CD4-positive, CD25-positive, alpha-beta regulatory T cell (primary cell): ENCODE data around the gene CYTH3. TPM values are rescaled to one million over a fixed set of nuclear protein-coding genes. Genes with fewer than 3 reads are reported as not detected.
A peak's percentile ranks its signal among the peaks of the same experiment; 100 is the strongest.
"Not testable (repeated sequence)": the region's sequence is repeated elsewhere in the genome, so short reads cannot be mapped to it uniquely, and the experiment has no call there.

Source experiments
- ATAC-seq, 2 donors: fragments of 150-1000 bp; cut with Tn5 transposase; one replicate each; pipeline ENCODE4 v1.10.0; 2021; ENCODE audit warnings: low read depth in 2 of 2, moderate number of reproducible peaks in 2 of 2, moderate library complexity in 1 of 2
- DNase-seq, 3 donors: peaks; one replicate each; pipeline versions ENCODE4 v3.0.0 to v3.0.0-alpha.2; 2012 to 2022; ENCODE audit warnings: mixed read lengths in 1 of 3
- H3K27ac ChIP-seq: one replicate; pipeline ENCODE4 v1.7.0; 2013; ENCODE audit warnings: mild to moderate bottlenecking, low read length; ENCODE audit not compliant: insufficient read depth, poor library complexity, severe bottlenecking
- H3K27me3 ChIP-seq: one replicate; pipeline ENCODE4 v1.7.0; 2013; ENCODE audit warnings: low read length; ENCODE audit not compliant: control insufficient read depth, insufficient read depth
- H3K36me3 ChIP-seq: one replicate; pipeline ENCODE4 v1.7.0; 2013; ENCODE audit warnings: mild to moderate bottlenecking, low read length, moderate library complexity; ENCODE audit not compliant: control insufficient read depth, insufficient read depth
- H3K4me1 ChIP-seq: 2 replicates; pipeline ENCODE4 v1.7.0; 2013; ENCODE audit warnings: mild to moderate bottlenecking, low read length; ENCODE audit not compliant: insufficient read depth, control insufficient read depth, poor library complexity, severe bottlenecking
- H3K4me3 ChIP-seq: one replicate; pipeline ENCODE4 v1.7.0; 2013; ENCODE audit warnings: low read depth, mild to moderate bottlenecking, low read length, moderate library complexity
- H3K9me3 ChIP-seq, 2 experiments: 1 replicate in 1 of 2; 2 replicates in 1 of 2; pipeline ENCODE4 v1.7.0; 2013; ENCODE audit warnings: low read length in 2 of 2, mild to moderate bottlenecking in 1 of 2, moderate library complexity in 1 of 2; ENCODE audit not compliant: control insufficient read depth in 2 of 2
- H3K27ac Mint-ChIP-seq, 3 donors: one replicate each; pipeline ENCODE4 v1.8.0; 2020 to 2022; ENCODE audit warnings: mild to moderate bottlenecking in 3 of 3, mixed read lengths in 3 of 3, moderate library complexity in 2 of 3
- H3K27me3 Mint-ChIP-seq: one replicate; pipeline ENCODE4 v1.8.0; 2022; ENCODE audit warnings: mild to moderate bottlenecking, mixed read lengths
- H3K36me3 Mint-ChIP-seq: one replicate; pipeline ENCODE4 v1.8.0; 2020; ENCODE audit warnings: mixed read lengths
- H3K4me1 Mint-ChIP-seq, 4 donors: one replicate each; pipeline ENCODE4 v1.8.0; 2020 to 2022; ENCODE audit warnings: mixed read lengths in 4 of 4, mild to moderate bottlenecking in 1 of 4
- H3K4me3 Mint-ChIP-seq, 4 donors: one replicate each; pipeline ENCODE4 v1.8.0; 2020 to 2022; ENCODE audit warnings: mild to moderate bottlenecking in 4 of 4, mixed read lengths in 4 of 4, moderate library complexity in 3 of 4
- H3K9me3 Mint-ChIP-seq, 7 donors: one replicate each; pipeline ENCODE4 v1.8.0; 2020 to 2022; ENCODE audit warnings: mixed read lengths in 7 of 7, mild to moderate bottlenecking in 3 of 7, moderate library complexity in 2 of 7
- polyA plus RNA-seq, 4 donors: library from polyadenylated mRNA; unstranded; fragments of 300-500 nt; fragmentation: Illumina TruSeq; gene quantifications; one replicate each; pipeline ENCODE4 v1.2.3, GENCODE V29; 2021
- total RNA-seq: library from RNA; stranded (reverse); gene quantifications from one replicate; pipeline ENCODE4 v1.2.3, GENCODE V29; 2022

Gene CYTH3
- total and polyA plus RNA-seq, 5 donors from 2014 or later = 1.4 to 14.3 (median 3.8) TPM

GRCh38 chr7:6290319-6290741, 17.9 kb upstream of the CYTH3 start:
- ATAC-seq = no peak
- H3K4me3 Mint-ChIP-seq = no peak overlapping the region
- peaks cover 0 to 2% (median 0%) of the 10 kb centered on the region in 7 donors for H3K9me3 Mint-ChIP-seq

DNA sequence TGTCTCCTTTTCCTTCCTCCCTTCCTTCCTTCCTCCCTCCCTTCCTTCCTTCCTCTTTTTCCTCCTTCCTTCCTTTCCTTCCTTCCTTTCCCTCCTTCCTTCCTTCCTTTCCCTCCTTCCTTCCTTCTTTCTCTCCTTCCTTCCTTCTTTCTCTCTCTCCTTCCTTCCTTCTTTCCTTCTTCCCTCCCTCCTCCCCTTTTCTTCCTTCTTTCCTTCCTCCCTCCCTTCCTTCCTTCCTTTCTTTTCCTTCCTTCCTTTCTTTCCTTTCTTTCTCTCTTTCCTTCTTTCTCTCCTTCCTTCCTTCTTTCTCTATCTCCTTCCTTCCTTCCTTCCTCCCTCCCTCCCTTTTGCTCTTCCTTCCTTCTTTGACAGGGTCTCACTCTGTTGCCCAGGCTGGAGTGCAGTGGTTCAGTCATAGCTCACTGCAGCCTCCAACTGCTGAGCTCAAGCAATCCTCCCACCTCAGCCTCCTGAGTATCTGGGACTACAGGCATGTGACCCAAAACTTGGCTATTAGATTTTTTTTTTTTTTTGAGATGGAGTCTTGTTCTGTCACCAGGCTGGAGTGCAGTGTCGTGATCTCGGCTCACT, 15.9 kb upstream of the CYTH3 start:
- peaks cover 0 to 3% (median 0%) of the 10 kb centered on the region in 7 donors for H3K9me3 Mint-ChIP-seq
- no peaks in the 10 kb centered on the region for H3K27me3 ChIP-seq
- H3K36me3 ChIP-seq = no peaks in the 10 kb centered on the region
- no peak overlapping the region for H3K4me3 ChIP-seq
- no peak overlapping the region for H3K4me3 Mint-ChIP-seq
- no peak overlapping the region for H3K27ac Mint-ChIP-seq
- no peaks in the 10 kb centered on the region for H3K36me3 Mint-ChIP-seq
- H3K9me3 ChIP-seq = no peaks in the 10 kb centered on the region
- no peaks in the 10 kb centered on the region for H3K27me3 Mint-ChIP-seq
- DNase-seq (no peak), ATAC-seq (no peak)
- peaks cover 0 to 8% (median 2%) of the 10 kb centered on the region in 4 donors for H3K4me1 Mint-ChIP-seq
- H3K27ac ChIP-seq = no peak overlapping the region
- no peaks in the 10 kb centered on the region for H3K4me1 ChIP-seq

More at GRCh38 chr7:6290319-6290741, 17.9 kb upstream of the CYTH3 start:
- DNase-seq = no peak
- Histone ChIP-seq H3K27me3 (no peaks in the 10 kb centered on the region), H3K4me1 (no peaks in the 10 kb centered on the region), H3K27ac (no peak overlapping the region), H3K36me3 (no peaks in the 10 kb centered on the region), H3K4me3 (no peak overlapping the region), H3K9me3 (no peaks in the 10 kb centered on the region)
- Mint-ChIP-seq H3K27me3 (no peaks in the 10 kb centered on the region), H3K4me1 (no peaks in the 10 kb centered on the region), H3K36me3 (no peaks in the 10 kb centered on the region), H3K27ac (no peak overlapping the region)

- Mint-ChIP-seq H3K36me3 (no peaks in the 10 kb centered on the region), H3K9me3 (peaks cover 0 to 3% (median 0%) of the 10 kb centered on the region in 7 donors), H3K4me3 (no peak overlapping the region), H3K27ac (no peak overlapping the region), H3K27me3 (no peaks in the 10 kb centered on the region), H3K4me1 (peaks cover 0 to 8% (median 2%) of the 10 kb centered on the region in 4 donors)
- no peaks in the 10 kb centered on the region for H3K4me1 ChIP-seq
- ATAC-seq (no peak), DNase-seq (no peak)
- H3K36me3 ChIP-seq = no peaks in the 10 kb centered on the region
- H3K4me3 ChIP-seq = no peak overlapping the region
- no peaks in the 10 kb centered on the region for H3K27me3 ChIP-seq
- H3K9me3 ChIP-seq = no peaks in the 10 kb centered on the region
- no peak overlapping the region for H3K27ac ChIP-seq
These were observed 14.1 kb upstream of the CYTH3 start for GRCh38 chr7:6286486-6286885.

DNA sequence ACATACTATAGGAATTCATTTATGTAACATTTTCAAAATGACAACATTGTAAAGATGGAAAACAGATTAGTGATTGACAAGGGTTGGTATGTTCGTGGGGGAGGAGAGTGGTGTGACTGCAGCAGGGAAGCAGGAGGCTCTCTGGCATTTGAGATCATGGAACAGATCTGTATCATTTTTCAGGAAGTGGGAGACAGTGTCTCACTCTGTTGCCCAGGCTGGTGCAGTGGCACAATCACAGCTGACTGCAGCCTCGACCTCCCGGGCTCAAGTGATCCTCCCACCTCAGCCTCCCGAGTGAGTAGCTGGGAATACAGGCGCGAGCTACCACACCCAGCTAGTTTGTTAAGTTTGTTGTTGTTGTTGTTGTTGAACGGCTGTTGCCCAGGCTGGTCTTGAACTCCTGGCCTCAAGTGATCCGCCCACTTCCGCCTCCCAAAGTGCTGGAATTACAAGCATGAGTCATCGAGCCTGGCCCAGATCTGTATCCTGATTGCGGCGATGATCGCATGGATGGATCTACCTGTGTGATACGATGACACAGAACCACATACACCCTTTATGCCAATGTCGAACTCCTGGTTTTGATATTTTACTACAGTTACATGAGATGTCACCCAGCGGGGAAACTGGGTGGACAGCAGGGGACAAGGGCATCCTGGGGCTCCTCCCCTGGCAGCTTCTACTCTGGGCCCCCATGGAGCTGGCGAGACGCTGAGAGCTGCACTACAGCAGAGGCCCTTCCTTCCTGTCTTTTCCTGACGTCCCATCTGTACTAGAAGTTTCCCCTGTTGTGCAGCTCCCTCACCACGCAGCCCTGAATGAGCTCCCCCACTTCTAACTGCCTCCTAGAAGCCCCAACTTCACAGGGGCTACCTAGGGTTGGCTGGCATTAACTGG, 12.3 kb upstream of the CYTH3 start:
- ATAC-seq (no peak), DNase-seq (no peak)
- Mint-ChIP-seq H3K36me3 (no peaks in the 10 kb centered on the region), H3K9me3 (peaks cover 0 to 3% (median 0%) of the 10 kb centered on the region in 7 donors), H3K27me3 (no peaks in the 10 kb centered on the region), H3K4me1 (peaks cover 0 to 8% (median 2%) of the 10 kb centered on the region in 4 donors), H3K27ac (peak overlapping the region in 2 of 3 donors; percentile 7 to 40), H3K4me3 (no peak overlapping the region)
- Histone ChIP-seq H3K27ac (no peak overlapping the region), H3K4me1 (no peaks in the 10 kb centered on the region), H3K36me3 (no peaks in the 10 kb centered on the region), H3K27me3 (no peaks in the 10 kb centered on the region), H3K9me3 (no peaks in the 10 kb centered on the region), H3K4me3 (no peak overlapping the region)

- Histone ChIP-seq H3K4me1 (no peaks in the 10 kb centered on the region), H3K9me3 (no peaks in the 10 kb centered on the region), H3K36me3 (no peaks in the 10 kb centered on the region), H3K27ac (no peak overlapping the region), H3K4me3 (no peak overlapping the region), H3K27me3 (no peaks in the 10 kb centered on the region)
- no peaks in the 10 kb centered on the region for H3K27me3 Mint-ChIP-seq
- ATAC-seq = no peak
- no peaks in the 10 kb centered on the region for H3K36me3 Mint-ChIP-seq
- H3K9me3 Mint-ChIP-seq = peaks cover 0 to 1% (median 0%) of the 10 kb centered on the region in 7 donors
- peak overlapping the region in 1 of 3 donors; percentile 7 for H3K27ac Mint-ChIP-seq
- no peak for DNase-seq
- H3K4me1 Mint-ChIP-seq = peaks cover 0 to 8% (median 2%) of the 10 kb centered on the region in 4 donors
- H3K4me3 Mint-ChIP-seq = no peak overlapping the region
These were observed 11.6 kb upstream of the CYTH3 start for GRCh38 chr7:6284055-6284400.

DNA sequence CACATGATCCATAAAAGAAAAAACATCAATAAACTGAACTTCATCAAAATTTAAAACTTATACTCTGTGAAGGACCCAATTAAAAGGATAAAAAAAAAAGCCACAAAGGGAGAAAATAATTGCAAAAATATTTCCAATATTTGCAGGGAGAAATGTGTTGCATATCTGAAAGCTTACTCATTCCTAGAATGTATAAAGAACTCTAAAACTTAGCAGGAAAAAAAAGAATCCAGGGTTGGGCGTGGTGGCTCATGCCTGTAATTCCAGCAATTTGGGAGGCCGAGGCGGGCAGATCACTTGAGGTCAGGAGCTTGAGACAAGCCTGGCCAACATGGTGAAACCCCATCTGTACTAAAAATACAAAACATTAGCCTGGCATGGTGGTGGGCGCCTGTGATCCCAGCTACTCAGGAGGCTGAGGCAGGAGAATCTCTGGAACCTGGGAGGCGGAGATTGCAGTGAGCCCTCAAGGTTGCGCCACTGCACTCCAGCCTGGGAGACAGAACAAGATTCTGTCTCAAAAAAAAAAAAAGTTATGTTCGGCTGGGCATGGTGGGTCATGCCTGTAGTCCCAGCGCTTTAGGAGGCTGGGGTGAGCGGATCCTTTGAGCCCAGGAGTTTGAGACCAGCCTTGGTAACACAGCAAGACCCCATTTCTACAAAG, 11.1 kb upstream of the CYTH3 start:
- ATAC-seq, DNase-seq, H3K4me1 Mint-ChIP-seq, H3K36me3 Mint-ChIP-seq, H3K27me3 Mint-ChIP-seq, H3K4me3 ChIP-seq, H3K27ac ChIP-seq, H3K4me1 ChIP-seq, H3K9me3 ChIP-seq, H3K4me3 Mint-ChIP-seq, H3K27me3 ChIP-seq, H3K36me3 ChIP-seq, H3K27ac Mint-ChIP-seq, H3K9me3 Mint-ChIP-seq: not testable (repeated sequence)

GRCh38 chr7:6279937-6280336, 7.5 kb upstream of the CYTH3 start:
- no peaks in the 10 kb centered on the region for H3K27me3 ChIP-seq

More at GRCh38 chr7:6279937-6280336, 7.5 kb upstream of the CYTH3 start:
- Histone ChIP-seq H3K9me3 (no peaks in the 10 kb centered on the region), H3K4me1 (no peaks in the 10 kb centered on the region), H3K36me3 (no peaks in the 10 kb centered on the region), H3K27ac (no peak overlapping the region), H3K4me3 (no peak overlapping the region)
- Mint-ChIP-seq H3K36me3 (no peaks in the 10 kb centered on the region), H3K4me3 (no peak overlapping the region), H3K9me3 (peaks cover 0 to 1% (median 0%) of the 10 kb centered on the region in 7 donors), H3K27me3 (no peaks in the 10 kb centered on the region), H3K27ac (no peak overlapping the region), H3K4me1 (peaks cover 0 to 8% (median 4%) of the 10 kb centered on the region in 4 donors)
- ATAC-seq (no peak), DNase-seq (no peak)
